Esophagus squamous epithelium (tissue), 4 donors: Measurements from ENCODE around the gene ADGRE1.

Source experiments
- POLR2A ChIP-seq, 4 donors: fragments of 450-650 bp; IDR thresholded peaks; one replicate each; pipeline ENCODE4 v1.6.1; 2017; ENCODE audit warnings: antibody characterized with exemption in 4 of 4, mild to moderate bottlenecking in 4 of 4, moderate library complexity in 3 of 4
- TF ChIP-seq, protein P1 (sequence below), 6 experiments: fragments of 450-650 bp in 4 of 6; fragments of 200-600 bp in 2 of 6; sonication (generic) in 2 of 6; IDR thresholded peaks; one replicate each; pipeline ENCODE4 v1.5.1; 2016 to 2019; ENCODE audit warnings: antibody characterized with exemption in 6 of 6, mild to moderate bottlenecking in 4 of 6, moderate library complexity in 4 of 6

DNA sequence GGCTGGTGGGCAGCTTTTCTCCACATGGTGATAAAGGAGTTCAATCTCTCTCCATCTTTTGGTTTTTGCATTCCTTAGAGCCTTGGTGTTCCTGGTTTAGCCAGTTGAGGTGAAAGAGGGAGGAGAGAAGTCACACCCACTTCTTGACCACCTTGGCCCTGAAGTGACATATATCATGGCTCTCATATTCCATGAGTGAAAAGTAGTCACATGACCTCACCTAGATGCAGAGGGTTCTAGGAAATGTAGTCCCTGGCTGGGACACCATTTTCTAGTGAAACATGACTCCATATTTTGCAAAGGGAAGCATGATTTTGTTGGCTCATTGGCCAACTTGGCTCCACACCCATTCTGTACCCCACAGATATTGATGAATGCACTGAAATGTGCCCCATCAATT is 16.1 kb downstream of the ADGRE1 start:
- TF ChIP-seq, protein P1, sequence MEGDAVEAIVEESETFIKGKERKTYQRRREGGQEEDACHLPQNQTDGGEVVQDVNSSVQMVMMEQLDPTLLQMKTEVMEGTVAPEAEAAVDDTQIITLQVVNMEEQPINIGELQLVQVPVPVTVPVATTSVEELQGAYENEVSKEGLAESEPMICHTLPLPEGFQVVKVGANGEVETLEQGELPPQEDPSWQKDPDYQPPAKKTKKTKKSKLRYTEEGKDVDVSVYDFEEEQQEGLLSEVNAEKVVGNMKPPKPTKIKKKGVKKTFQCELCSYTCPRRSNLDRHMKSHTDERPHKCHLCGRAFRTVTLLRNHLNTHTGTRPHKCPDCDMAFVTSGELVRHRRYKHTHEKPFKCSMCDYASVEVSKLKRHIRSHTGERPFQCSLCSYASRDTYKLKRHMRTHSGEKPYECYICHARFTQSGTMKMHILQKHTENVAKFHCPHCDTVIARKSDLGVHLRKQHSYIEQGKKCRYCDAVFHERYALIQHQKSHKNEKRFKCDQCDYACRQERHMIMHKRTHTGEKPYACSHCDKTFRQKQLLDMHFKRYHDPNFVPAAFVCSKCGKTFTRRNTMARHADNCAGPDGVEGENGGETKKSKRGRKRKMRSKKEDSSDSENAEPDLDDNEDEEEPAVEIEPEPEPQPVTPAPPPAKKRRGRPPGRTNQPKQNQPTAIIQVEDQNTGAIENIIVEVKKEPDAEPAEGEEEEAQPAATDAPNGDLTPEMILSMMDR (IDR thresholded peaks at IDR 0.05): no peak
- TF ChIP-seq POLR2A (IDR thresholded peaks at IDR 0.05): no peak
